ENCODE results near the gene NRN1L.

- TF ChIP-seq TAF1 (conservative IDR thresholded peaks at IDR 0.05) (no peak), CTCF (IDR thresholded peaks at IDR 0.05; ENCODE audit: low read depth, low read length, missing input control) (no peak), MAX (IDR thresholded peaks at IDR 0.05) (no peak), GABPA (IDR thresholded peaks at IDR 0.05 in 1 of 2, conservative IDR thresholded peaks at IDR 0.05 in 1 of 2) (no peak), REST (IDR thresholded peaks at IDR 0.05) (no peak), FOXA2 (IDR thresholded peaks at IDR 0.05) (no peak), RAD21 (IDR thresholded peaks at IDR 0.05) (no peak)
Observed at GRCh38 chr16:67862623-67863583, 21.8 kb upstream of the NRN1L start.
